ENCODE results near the gene EML2. TPM values are rescaled to one million over a fixed set of nuclear protein-coding genes. Genes with fewer than 3 reads are reported as not detected.

Gene EML2
- total RNA-seq, 2 donors from 2014 or later: 18.7 to 22.5 TPM

- peaks cover 0 to 2% of the 10 kb centered on the region in 2 donors for H3K4me1 ChIP-seq
- peaks cover 3% of the 10 kb centered on the region for H3K36me3 ChIP-seq
- H3K27ac ChIP-seq: no peak overlapping the region
- DNase-seq (ENCODE audit: low spot score): no peak
- H3K9me3 ChIP-seq: no peaks in the 10 kb centered on the region
- no peaks in the 10 kb centered on the region for H3K27me3 ChIP-seq
- H3K4me3 ChIP-seq: no peak overlapping the region
- TF ChIP-seq CTCF (IDR thresholded peaks at IDR 0.05): no peak
These were observed 47.6 kb downstream of the EML2 start for GRCh38 chr19:45591638-45592005.

GRCh38 chr19:45591004-45591637 lies 48.1 kb downstream of the EML2 start:
- H3K27ac ChIP-seq: no peak overlapping the region
- no peaks in the 10 kb centered on the region for H3K9me3 ChIP-seq
- no peak for DNase-seq (ENCODE audit: low spot score)
- H3K4me1 ChIP-seq: no peaks in the 10 kb centered on the region
- TF ChIP-seq CTCF (IDR thresholded peaks at IDR 0.05): peak in 1 of 2 donors; percentile 41
- H3K4me3 ChIP-seq: no peak overlapping the region
- no peaks in the 10 kb centered on the region for H3K27me3 ChIP-seq
- H3K36me3 ChIP-seq: peaks cover 3% of the 10 kb centered on the region

GRCh38 chr19:45590300-45591003 lies 48.7 kb downstream of the EML2 start:
- no peak for TF ChIP-seq CTCF (IDR thresholded peaks at IDR 0.05)
- Histone ChIP-seq H3K36me3 (peaks cover 3% of the 10 kb centered on the region), H3K4me3 (no peak overlapping the region), H3K27ac (no peak overlapping the region), H3K9me3 (no peaks in the 10 kb centered on the region), H3K4me1 (peaks cover 0 to 1% of the 10 kb centered on the region in 2 donors), H3K27me3 (no peaks in the 10 kb centered on the region)
- no peak for DNase-seq (ENCODE audit: low spot score)

- Histone ChIP-seq H3K27me3 (no peaks in the 10 kb centered on the region), H3K9me3 (no peaks in the 10 kb centered on the region), H3K27ac (no peak overlapping the region), H3K4me3 (no peak overlapping the region), H3K4me1 (peaks cover 0 to 6% of the 10 kb centered on the region in 2 donors), H3K36me3 (peaks cover 3% of the 10 kb centered on the region)
- TF ChIP-seq CTCF (IDR thresholded peaks at IDR 0.05): no peak
- no peak for DNase-seq (ENCODE audit: low spot score)
These were observed 49.4 kb downstream of the EML2 start for GRCh38 chr19:45589768-45590167.

GRCh38 chr19:45587873-45588272 lies 51.3 kb downstream of the EML2 start:
- no peak overlapping the region for H3K27ac ChIP-seq
- no peak for DNase-seq (ENCODE audit: low spot score)

More at GRCh38 chr19:45587873-45588272, 51.3 kb downstream of the EML2 start:
- H3K36me3 ChIP-seq: peaks cover 3% of the 10 kb centered on the region
- H3K4me1 ChIP-seq: peaks cover 0 to 16% of the 10 kb centered on the region in 2 donors
- H3K4me3 ChIP-seq: no peak overlapping the region
- no peak for TF ChIP-seq CTCF (IDR thresholded peaks at IDR 0.05)
- H3K9me3 ChIP-seq: no peaks in the 10 kb centered on the region
- no peaks in the 10 kb centered on the region for H3K27me3 ChIP-seq
